GM12864 (cell line): ENCODE results near the gene LMTK3.

Source experiments
- DNase-seq: peaks from one replicate; pipeline ENCODE4 v3.0.0-alpha.2; 2011; ENCODE audit warnings: low read depth
- H3K4me3 ChIP-seq: 2 replicates; pipeline ENCODE4 v1.5.1; 2011; ENCODE audit warnings: mild to moderate bottlenecking, low read depth, low read length, control low read depth
- TF ChIP-seq, protein P1 (sequence below): IDR thresholded peaks from 2 replicates; pipeline ENCODE4 v1.5.1; 2011; ENCODE audit warnings: low read depth, mild to moderate bottlenecking, moderate library complexity, low read length, control low read depth, inconsistent platforms; ENCODE audit errors: missing control alignments

The LMTK3 gene

DNA sequence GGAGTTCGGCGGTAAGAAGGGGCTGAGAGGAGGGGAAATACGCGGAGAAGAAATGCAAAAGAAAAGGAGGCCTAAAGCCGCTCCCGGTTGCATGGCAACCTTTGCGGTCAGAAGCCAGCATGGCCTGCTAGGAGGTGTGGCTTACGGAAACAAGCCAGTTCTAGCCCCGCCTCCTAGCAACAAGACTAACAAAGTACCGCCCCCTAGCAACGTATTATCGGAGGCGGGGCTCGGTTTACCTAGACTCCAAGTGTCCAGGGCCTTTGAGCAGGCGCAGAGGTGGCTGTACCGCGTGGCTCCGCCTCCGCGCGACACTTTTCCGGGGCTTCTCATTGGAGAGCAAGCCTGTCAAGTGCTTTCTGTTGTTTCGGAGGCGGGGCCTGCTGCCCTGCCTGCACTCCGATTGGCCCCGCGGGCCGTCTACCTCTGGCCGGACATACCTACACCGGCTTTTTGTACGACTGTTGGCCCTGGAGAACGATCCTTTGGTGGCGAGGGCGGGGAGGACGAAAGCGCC, 42.8 kb downstream of the LMTK3 start:
- peak overlapping the region; percentile 91 for H3K4me3 ChIP-seq
- peak; percentile 99 for DNase-seq
- TF ChIP-seq, protein P1, sequence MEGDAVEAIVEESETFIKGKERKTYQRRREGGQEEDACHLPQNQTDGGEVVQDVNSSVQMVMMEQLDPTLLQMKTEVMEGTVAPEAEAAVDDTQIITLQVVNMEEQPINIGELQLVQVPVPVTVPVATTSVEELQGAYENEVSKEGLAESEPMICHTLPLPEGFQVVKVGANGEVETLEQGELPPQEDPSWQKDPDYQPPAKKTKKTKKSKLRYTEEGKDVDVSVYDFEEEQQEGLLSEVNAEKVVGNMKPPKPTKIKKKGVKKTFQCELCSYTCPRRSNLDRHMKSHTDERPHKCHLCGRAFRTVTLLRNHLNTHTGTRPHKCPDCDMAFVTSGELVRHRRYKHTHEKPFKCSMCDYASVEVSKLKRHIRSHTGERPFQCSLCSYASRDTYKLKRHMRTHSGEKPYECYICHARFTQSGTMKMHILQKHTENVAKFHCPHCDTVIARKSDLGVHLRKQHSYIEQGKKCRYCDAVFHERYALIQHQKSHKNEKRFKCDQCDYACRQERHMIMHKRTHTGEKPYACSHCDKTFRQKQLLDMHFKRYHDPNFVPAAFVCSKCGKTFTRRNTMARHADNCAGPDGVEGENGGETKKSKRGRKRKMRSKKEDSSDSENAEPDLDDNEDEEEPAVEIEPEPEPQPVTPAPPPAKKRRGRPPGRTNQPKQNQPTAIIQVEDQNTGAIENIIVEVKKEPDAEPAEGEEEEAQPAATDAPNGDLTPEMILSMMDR: no peak

DNA sequence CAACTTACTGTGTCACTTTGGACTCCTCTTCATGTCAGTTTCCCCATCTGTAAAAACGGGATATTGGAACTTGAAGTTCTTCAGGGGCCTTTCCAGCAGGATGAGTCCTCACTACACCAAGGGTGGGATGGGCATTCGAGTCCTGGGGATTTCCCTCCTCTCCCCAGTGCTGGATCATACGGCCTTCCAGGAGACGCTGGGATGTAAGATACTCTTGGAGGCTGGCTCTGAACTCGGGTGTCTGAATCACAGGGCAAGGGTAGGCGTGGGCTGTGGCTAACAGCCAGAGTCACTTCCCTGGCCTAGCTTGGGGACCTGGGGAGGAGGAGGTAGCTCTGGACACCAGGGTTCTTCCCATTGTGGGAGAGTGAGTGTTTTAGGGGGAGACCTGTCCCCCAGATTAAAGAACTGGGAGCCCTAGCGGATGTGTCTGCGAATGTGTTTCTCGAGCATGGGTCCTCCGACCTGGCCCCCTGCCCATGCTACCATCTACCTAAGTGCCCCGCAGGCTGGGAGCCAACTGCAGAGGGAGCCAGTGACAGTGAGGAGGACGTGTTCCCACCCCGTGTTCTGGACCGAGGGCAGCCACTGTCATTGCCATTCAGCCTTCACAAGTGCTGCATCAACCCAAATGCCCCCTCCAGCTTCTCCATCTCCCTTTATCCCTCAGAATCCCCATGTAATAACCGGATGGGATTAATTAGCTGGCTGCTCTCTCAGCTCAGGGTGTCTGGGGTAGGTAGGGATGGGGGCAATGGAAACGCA, 44.9 kb downstream of the LMTK3 start:
- TF ChIP-seq, protein P1: no peak
- no peak overlapping the region for H3K4me3 ChIP-seq
- DNase-seq: no peak

DNA sequence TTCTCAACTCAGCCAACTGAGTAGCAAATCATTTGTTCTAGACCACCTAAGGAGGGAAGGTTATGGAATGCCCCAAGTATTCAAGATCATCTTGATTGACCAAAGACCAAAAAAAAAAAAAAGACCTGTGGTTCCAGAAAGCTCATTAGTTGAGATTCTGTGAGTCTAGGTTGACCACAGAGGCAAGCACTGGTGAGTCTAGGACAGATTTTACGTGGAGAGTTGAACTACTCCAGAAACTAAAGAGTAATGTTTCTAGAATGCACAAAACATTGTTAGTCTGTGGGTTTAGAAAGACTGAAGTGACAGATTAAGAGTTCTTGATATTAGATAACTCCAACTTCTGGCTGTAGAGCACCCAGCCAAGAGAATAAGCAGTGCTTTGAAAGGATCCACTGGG, 46.4 kb downstream of the LMTK3 start:
- H3K4me3 ChIP-seq: no peak overlapping the region
- DNase-seq: no peak
- TF ChIP-seq, protein P1: no peak

DNA sequence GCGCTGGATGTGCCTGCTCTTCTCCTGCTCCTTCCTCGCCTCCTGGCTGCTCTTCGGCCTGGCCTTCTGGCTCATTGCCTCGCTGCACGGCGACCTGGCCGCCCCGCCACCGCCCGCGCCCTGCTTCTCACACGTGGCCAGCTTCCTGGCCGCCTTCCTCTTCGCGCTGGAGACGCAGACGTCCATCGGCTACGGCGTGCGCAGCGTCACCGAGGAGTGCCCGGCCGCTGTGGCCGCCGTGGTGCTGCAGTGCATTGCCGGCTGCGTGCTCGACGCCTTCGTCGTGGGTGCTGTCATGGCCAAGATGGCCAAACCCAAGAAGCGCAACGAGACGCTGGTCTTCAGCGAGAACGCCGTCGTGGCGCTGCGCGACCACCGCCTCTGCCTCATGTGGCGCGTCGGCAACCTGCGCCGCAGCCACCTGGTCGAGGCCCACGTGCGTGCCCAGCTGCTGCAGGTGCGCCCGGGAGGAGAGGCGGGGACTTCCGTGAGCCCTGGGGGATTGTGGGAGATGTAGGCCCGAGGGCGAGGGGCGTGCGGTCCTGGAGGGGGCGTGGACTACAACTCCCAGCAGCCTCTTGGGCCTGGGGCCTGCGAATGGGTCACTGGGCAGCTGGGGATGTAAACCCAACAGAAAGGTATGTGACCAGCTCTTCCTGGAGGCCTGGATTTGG, 49.5 kb downstream of the LMTK3 start:
- H3K4me3 ChIP-seq: no peak overlapping the region
- no peak for DNase-seq
- TF ChIP-seq, protein P1: no peak

DNA sequence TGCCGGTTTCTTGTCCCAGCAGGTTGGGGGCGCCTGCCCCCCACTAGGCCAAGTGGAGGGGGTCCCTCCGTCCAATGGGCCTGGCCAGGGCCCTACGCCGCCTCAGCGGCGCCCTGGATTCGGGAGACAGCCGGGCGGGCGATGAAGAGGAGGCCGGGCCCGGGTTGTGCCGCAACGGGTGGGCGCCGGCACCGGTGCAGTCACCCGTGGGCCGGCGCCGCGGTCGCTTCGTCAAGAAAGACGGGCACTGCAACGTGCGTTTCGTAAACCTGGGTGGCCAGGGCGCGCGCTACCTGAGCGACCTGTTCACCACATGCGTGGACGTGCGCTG, 50.0 kb downstream of the LMTK3 start:
- H3K4me3 ChIP-seq: no peak overlapping the region
- TF ChIP-seq, protein P1: no peak
- no peak for DNase-seq

DNA sequence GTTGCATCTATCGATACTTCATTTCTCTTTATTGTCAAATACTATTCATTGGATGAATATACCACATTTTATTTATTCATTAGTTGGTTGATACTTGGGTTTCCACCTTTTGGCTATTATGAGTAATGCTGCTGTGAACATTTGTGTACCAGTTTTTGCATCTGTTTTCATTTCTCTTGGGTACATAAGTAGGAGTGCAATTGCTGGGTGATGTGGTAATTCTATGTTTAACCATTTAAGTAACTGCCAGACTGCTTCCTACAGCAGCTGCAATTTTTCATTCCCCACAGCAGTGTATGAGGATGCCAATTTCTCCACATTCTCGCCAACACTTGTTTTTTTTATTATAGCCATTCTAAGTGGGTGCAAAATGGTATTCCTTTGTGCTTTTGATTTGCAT, 53.6 kb downstream of the LMTK3 start:
- H3K4me3 ChIP-seq: no peak overlapping the region
- TF ChIP-seq, protein P1: no peak
- DNase-seq: no peak
